ENCODE measurements around the gene TRABD2B.

DNA sequence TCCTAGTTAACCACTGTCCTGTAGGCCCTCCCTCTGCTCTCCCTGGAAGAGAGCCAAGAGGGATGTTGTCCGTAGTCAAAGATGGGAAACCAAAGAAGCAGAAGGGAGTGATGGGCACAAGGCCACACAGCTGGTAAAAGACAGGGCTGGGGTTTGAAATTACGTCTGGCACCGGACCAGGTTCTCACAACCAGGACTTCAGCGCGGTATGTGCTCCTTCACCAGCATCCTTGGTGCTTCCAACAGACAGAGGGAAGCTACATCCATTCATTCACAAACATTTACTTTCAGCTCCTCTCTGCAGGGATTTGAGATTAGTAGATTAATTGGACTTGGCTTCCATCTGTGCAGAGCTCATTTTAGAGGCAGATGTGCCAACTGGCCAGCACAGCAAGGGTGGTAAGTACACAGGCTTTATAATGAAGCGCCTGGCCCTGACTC is 191.2 kb downstream of the TRABD2B start:
- TF ChIP-seq POLR2AphosphoS5 (IDR thresholded peaks at IDR 0.05; ENCODE audit: insufficient read depth, low read depth, low read length) (no peak), POLR2A (IDR thresholded peaks at IDR 0.05; ENCODE audit: low read depth, low read length) (no peak), EZH2 (IDR thresholded peaks at IDR 0.05; ENCODE audit: borderline replicate concordance, low read depth, low read length, severe bottlenecking) (no peak), MYC (IDR thresholded peaks at IDR 0.05; ENCODE audit: low read depth, low read length) (no peak), FOS (IDR thresholded peaks at IDR 0.05; ENCODE audit: borderline replicate concordance, insufficient read depth, low read length) (no peak)
- TF ChIP-seq, protein P1, sequence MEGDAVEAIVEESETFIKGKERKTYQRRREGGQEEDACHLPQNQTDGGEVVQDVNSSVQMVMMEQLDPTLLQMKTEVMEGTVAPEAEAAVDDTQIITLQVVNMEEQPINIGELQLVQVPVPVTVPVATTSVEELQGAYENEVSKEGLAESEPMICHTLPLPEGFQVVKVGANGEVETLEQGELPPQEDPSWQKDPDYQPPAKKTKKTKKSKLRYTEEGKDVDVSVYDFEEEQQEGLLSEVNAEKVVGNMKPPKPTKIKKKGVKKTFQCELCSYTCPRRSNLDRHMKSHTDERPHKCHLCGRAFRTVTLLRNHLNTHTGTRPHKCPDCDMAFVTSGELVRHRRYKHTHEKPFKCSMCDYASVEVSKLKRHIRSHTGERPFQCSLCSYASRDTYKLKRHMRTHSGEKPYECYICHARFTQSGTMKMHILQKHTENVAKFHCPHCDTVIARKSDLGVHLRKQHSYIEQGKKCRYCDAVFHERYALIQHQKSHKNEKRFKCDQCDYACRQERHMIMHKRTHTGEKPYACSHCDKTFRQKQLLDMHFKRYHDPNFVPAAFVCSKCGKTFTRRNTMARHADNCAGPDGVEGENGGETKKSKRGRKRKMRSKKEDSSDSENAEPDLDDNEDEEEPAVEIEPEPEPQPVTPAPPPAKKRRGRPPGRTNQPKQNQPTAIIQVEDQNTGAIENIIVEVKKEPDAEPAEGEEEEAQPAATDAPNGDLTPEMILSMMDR (IDR thresholded peaks at IDR 0.05; ENCODE audit: extremely low read depth in 1 of 2, insufficient read depth in 1 of 2, low read depth in 1 of 2, low read length in 2 of 2), result no peak
- TF ChIP-seq, protein P2, sequence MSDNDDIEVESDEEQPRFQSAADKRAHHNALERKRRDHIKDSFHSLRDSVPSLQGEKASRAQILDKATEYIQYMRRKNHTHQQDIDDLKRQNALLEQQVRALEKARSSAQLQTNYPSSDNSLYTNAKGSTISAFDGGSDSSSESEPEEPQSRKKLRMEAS (IDR thresholded peaks at IDR 0.05; ENCODE audit: insufficient read depth, insufficient read length), result no peak
